GM19328 (cell line): ENCODE results near the gene PLEKHG2.

ENCODE experiments used
- ATAC-seq: cut with Tn5 transposase; IDR thresholded peaks from one replicate; pipeline ENCODE4 v1.9.1; 2021; ENCODE audit warnings: mild to moderate bottlenecking, moderate library complexity; ENCODE audit not compliant: unreplicated experiment

Gene PLEKHG2

DNA sequence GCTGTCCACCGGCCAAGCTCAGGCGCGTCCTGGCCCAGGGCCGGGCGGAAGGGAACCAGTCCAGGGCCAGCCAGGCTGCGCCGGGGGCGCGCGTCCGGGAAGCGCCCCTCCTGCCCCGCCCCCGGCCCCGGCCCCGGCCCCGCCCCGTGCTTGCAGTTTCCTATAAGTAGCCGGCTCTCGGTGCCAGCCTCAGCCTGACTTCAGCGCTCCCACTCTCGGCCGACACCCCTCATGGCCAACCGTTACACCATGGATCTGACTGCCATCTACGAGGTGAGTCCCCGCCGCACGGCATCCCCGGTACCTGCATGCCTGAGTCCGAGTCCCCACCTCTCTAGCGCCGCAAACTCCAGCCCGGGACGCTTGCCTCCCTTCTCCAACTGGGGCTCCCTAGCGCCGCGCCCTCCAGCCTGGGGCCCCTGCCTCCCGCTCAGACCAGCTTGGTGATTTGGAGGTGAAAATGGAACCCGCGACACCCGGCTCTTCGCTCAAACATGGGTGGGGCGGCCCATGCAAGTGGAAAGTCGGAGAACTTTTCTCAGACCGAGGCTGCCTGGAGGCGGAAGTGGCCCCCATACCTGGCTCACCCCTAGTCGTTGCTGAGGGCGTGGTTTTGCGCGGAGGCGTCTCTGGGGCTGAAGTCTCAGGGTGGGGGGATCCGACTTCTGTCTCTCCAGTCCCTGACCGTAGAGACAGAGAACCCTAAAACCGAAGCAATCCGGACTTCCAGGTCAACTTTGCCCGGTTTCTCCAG lies 5.6 kb upstream of the PLEKHG2 start, which contains the start of gene ZFP36:
Gene ZFP36 (plus strand): TSS at position 192 of the 754 bp plus-strand sequence. CDS start 58 bp downstream, at position 250.
- ATAC-seq: no peak

DNA sequence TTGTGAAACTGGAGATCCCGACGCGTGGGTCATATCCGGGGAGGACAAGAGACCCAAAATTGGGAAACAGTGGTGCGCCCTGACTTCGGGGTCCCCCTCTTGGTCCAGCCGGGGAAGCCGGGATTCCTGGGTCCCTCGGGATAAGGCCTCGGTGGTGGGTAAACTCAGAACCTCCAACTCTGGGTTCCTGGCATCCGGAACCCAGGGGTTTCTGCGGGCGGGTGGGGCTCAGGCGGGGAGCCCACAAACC lies 5.1 kb upstream of the PLEKHG2 start:
- ATAC-seq: no peak

DNA sequence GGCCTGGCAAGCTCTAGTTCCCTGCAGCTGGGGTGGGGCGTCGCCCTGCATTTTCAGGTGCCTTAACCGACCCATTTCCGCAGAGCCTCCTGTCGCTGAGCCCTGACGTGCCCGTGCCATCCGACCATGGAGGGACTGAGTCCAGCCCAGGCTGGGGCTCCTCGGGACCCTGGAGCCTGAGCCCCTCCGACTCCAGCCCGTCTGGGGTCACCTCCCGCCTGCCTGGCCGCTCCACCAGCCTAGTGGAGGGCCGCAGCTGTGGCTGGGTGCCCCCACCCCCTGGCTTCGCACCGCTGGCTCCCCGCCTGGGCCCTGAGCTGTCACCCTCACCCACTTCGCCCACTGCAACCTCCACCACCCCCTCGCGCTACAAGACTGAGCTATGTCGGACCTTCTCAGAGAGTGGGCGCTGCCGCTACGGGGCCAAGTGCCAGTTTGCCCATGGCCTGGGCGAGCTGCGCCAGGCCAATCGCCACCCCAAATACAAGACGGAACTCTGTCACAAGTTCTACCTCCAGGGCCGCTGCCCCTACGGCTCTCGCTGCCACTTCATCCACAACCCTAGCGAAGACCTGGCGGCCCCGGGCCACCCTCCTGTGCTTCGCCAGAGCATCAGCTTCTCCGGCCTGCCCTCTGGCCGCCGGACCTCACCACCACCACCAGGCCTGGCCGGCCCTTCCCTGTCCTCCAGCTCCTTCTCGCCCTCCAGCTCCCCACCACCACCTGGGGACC lies 4.6 kb upstream of the PLEKHG2 start:
- no peak for ATAC-seq

DNA sequence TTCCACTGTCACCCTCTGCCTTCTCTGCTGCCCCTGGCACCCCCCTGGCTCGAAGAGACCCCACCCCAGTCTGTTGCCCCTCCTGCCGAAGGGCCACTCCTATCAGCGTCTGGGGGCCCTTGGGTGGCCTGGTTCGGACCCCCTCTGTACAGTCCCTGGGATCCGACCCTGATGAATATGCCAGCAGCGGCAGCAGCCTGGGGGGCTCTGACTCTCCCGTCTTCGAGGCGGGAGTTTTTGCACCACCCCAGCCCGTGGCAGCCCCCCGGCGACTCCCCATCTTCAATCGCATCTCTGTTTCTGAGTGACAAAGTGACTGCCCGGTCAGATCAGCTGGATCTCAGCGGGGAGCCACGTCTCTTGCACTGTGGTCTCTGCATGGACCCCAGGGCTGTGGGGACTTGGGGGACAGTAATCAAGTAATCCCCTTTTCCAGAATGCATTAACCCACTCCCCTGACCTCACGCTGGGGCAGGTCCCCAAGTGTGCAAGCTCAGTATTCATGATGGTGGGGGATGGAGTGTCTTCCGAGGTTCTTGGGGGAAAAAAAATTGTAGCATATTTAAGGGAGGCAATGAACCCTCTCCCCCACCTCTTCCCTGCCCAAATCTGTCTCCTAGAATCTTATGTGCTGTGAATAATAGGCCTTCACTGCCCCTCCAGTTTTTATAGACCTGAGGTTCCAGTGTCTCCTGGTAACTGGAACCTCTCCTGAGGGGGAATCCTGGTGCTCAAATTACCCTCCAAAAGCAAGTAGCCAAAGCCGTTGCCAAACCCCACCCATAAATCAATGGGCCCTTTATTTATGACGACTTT lies 3.9 kb upstream of the PLEKHG2 start:
- ATAC-seq: no peak

DNA sequence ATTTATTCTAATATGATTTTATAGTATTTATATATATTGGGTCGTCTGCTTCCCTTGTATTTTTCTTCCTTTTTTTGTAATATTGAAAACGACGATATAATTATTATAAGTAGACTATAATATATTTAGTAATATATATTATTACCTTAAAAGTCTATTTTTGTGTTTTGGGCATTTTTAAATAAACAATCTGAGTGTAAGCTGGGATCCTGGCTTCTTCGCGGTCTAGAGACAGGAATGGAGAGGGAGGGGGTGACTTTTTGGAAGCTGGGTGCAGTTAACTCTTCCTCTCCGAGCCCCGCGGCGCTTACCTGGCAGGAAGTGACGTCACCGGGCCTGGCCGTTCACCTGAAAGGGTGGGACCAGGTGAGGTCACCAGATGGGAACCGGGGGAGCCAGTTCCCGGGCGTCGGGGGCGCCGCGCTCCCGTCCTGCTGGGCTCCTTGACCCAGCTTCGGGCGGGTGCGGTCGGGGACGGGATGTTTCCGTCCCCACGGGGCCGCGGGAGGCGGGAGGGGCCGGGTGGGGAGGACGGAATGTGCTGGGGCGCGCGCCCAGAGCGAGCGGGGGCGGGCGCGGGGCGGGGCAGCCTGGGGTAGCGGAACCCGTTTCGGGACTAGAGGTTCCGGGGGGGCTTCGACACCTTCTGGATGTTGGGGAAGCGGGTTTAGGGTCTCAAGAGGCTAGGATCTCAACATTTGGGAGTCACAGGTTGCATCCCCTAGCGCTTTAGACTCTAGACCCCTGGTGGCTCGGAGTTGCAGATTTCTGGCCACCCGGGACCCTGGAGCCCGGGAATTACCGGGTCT lies 3.1 kb upstream of the PLEKHG2 start:
- ATAC-seq: no peak

DNA sequence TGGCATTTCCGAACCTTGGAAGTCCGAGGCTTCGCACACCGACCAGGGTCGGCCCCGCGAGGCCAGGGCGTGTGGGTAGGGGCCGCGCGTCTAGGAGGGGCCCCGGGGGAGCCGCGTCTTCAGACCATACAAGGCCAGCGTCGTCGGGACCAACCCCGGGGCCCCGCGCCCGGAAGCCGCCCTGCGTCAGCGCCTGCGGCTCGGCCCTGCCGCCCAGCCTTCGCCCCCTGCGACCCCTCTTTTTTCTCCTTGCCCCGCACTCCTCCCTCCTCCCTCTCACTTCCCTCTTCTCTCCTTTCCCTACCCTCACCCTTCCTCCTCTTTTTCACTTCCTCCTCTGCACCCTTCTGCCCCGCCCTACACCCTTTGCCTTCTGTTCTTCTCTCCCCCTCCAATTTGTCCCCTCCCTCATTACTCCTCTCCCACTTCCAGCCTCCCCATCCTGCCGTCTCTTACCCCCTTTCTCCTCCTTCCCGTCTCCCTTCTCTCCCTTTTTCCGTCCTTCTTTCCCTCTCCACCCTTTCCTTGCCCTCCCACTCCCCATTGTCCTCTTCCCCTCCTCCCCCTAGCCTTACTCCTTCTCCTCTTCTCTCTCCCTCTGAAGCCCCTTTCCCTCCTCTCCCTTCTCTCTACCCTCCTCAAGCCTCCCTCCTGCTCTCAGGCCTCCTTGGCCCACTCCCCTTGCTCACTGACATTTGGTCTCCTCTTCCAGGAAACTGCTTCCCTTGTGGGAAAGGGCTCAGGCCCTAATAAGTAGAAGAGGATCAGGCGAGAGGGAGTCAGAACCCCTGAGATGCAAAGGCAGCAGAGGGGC lies 2.2 kb upstream of the PLEKHG2 start:
- ATAC-seq: no peak

DNA sequence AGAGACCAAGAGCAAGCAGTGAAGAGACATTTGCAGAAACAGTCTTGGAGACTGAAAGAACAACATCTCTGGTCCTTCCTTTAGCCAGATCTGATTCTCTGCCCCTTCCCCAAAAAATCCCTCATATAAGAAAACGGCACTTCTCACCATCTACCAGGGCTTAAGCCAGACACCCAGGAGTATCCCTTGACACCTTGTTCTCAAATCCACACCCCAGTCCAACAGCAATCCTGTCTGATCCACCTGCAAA lies 1.7 kb upstream of the PLEKHG2 start:
- ATAC-seq: no peak

DNA sequence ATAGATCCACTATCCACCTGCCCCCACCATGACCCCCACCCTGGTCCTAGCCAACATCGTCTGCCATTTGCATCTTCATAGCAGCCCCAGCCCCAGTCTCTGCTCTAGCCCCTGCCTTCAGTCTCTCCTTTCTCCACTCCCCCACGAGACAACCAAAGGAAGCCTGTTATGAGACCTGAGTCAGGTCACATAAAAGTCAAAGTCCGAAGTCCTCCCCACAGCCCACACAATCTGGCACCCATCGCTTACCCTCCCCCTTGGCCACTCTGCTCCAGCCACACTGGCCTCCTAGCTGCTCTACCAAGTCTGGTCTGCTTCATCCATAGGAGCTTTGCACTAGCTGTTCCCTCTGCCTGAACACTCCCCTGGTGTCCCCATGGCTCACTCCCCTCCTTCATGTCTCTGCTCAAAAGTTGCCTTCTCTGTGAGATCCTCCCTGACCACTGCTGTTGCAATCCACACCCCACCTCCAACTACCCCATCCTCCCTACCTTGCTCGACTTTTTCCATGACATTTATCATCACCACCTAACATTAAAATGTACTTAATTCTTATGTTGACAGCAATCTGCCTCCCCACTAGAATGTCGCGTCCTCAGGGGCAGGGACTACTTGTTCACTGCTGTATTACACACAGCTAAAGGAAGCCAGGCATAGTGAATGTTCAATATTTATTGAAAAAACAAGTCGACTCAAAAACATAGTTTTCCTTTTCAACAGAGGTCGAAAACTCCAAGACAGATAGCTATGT lies 1.2 kb upstream of the PLEKHG2 start:
- ATAC-seq: no peak

DNA sequence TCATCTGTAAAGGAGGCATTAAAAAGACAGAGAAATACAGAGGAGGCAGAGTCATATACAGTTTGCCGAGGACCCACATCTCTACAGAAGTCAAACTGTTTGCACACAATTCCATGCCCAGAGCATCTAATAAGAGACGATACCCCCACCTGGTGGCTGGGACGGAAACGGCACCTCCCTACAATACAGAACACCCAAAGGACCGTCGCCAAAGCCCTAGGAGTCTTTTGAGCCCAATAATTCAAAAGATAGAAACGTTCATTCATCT lies 703 bp upstream of the PLEKHG2 start:
- peak; percentile 17 for ATAC-seq

DNA sequence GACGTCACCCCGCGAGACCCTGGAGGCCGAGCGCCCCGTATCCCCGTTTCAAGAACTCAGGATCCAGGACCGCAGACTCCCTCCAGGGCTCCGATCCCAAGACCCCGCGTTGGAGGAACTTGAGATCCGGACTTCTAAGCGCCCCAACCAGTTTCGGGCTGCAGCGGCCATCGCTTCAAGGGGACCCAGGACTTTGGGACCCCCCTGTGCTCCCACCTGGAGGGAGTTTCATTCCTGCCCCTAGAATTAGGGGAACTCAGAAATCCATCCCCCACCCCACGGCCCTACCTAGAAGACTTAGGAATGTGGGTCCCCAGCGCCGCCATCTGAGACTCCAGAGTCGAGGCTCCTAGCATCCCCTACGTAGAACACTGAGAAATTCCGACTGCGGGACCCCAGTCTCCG lies 400 bp downstream of the PLEKHG2 start:
- ATAC-seq: no peak

DNA sequence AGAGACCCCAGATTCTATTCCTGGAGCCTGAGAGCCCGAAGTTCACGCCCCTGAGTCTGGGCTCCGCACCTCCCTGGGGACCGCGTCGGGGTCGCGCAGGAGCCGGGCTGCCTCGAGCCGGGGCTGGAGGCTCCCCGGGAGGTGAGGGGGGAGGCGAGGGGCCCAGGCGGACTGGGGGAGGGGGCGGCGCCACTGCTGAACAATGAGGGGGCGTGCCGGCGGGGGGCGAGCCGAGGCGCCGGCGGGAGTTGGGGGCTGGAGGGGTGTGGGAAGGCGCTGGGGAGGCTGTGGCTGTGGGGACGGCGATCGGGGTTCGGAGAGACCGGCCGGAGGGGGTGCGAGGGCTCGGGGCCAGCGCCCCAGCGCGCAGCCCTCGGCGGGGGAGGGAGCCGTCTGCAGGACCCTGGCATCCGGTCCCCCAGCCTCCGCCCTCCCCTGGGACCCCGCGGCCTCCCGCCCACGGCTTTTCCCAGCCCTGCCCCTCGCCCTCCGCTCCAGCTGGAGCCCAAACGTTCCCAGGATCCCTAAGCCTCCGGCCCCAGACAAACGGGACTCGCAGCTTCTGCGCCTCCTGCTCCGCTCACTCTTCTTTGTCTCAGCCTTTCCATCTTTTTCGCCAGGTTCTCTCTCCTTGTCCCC lies 922 bp downstream of the PLEKHG2 start:
- ATAC-seq: no peak

DNA sequence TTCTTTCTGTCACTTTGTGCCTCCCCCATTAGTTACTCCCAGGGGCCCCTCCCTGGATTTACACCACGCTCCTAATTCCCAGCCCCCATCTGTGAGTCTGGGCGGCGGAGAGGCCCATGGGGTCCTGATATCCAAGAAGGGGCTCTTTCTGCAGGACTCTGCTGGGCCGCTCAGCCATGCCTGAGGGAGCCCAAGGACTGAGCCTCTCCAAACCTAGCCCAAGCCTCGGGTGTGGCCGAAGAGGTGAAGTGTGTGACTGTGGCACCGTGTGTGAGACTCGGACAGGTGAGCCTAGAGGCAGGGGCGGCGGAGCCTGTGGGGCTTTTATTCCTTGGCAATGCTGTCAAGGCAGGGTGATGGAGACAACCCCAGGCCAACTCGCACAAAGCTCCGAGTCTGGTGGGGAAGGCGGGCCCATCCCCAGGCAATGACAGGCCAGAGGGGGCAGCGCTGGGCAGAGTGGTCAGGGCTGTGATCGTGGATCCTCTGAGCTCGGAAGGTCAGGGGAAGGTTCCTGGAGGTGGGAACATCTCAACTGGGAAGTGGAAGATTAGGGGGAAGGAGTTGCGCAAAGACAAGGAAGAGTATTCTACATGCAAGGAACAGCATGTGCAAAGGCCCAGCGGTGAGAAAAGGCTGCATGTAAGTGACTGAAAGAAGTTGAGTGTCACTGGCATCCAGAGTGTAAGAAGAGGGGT lies 1.6 kb downstream of the PLEKHG2 start:
- no peak for ATAC-seq

DNA sequence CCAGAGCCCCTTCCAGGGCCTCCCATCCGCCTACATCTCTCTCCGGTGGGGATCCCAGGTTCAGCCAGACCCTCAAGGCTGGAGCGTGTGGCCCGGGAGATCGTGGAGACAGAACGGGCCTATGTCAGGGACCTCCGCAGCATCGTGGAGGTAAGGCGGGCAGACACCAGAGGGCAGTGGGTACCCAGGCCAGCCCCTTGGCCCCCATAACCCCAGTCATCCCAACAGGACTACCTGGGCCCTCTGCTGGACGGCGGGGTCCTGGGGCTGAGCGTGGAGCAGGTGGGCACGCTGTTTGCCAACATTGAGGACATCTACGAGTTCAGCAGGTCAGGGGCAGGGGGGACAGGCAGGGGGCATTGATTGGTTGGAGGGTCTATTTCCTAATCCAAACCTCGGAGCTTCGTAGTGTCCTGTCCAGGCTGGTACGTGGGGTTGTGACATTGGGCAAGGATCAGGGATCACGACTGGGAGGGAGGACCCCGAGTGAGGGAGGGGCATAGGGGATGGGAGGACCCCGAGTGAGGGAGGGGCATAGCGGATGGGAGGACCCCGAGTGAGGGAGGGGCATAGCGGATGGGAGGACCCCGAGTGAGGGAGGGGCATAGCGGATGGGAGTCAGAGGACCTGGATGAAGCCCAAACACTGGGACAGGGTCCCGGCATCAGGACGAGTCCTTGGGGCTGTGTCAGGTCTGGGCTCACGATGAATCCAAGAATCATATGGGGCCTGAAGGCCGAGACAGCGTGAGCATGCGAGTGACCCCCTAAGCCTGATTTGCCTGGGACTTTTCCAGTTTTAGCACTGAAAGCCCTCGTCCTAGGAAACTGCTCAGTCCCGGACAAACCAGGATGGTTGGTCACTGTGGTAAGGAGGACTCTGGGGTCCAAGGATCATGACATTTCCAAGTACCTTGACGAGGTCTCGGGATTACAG lies 2.9 kb downstream of the PLEKHG2 start:
- ATAC-seq: no peak

DNA sequence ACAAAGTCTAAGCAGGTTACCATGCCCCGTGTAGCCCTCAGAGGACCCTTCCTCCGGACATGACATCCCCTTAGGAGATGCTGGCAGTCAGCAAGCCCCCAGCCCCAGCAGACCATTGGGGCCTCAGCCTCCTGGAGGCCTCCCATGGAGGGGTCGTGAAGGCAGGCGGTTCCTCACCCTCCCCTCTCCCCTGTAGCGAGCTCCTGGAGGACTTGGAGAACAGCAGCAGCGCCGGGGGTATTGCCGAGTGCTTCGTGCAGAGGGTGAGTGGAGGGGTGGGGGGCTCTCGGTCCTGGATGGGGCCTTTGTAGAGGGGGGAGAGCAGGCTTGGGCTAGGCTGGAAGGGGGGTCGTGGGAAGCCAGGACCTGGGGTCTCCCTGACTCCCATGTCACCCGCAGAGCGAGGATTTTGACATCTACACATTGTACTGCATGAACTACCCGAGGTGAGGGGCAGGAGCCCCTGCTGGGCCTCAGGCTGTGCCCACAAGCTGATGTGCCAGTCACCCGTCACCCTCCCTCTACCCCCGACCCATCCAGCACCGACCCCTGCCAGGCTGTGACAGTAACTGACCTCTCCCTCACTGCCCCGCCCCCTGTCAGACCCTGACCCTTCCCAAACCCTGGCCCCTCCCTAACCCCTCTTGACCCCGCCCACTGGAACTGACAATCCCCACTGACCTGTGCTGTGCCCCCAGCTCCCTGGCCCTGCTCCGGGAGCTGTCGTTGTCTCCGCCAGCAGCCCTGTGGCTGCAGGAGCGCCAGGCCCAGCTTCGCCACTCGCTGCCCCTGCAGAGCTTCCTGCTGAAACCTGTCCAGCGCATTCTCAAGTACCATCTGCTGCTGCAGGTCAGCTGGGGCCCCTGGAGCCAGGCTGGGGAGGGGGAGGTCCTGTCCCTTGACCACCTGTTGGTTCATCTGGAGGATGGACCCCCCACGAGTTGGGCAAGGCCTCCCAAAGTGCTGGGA lies 4.0 kb downstream of the PLEKHG2 start:
- no peak for ATAC-seq

DNA sequence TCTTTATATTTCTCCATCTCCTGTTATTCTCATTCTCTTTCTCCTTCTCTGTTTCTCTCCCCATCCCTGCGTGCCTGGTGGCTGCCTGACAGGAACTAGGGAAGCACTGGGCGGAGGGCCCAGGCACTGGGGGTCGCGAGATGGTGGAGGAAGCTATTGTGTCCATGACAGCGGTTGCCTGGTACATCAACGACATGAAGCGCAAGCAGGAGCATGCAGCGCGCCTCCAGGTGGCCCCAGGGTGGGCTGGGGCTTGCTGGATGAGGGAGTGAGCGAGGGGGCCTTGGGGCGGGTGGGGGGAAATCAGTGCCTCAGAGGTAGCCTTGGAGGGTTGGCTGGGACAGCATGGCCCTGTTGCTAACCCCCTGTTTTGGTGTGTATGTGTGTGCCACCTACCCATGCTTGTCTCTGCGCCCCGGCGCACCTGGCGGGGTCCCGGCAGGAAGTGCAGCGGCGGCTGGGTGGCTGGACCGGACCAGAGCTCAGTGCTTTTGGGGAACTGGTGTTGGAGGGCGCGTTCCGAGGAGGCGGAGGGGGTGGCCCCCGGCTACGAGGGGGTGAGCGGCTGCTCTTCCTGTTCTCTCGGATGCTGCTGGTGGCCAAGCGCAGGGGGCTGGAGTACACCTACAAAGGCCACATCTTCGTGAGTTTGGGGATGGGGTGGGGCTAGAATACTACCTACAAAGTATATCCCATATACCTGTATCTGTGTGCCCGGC lies 5.2 kb downstream of the PLEKHG2 start:
- no peak for ATAC-seq

DNA sequence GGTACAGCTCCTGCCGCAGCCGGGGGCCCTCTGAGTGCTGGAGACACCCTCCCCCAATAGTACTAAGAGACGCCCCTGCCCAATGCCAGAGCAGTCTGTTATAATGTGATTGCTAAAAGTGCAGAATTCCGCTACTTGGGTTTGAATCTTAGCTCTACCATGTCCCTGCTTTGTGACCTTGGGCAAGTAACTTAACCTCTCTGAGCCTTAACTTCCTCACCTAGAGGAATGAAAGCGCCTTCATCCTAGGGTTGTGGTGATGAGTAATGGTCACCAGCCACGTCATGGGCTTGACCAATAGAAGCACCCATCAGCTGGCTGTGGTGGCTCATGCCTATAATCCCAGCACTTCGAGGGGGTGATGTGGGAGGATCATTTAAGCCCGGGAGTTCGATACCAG lies 6.5 kb downstream of the PLEKHG2 start:
- ATAC-seq: no peak
